HUES64 (cell line): ENCODE measurements around the gene CENPN.

ENCODE experiments used
- H3K27ac ChIP-seq: 2 replicates; pipeline ENCODE4 v1.7.0; 2013; ENCODE audit warnings: low read depth, low read length, inconsistent platforms
- H3K27me3 ChIP-seq: 2 replicates; pipeline ENCODE4 v1.6.1; 2013; ENCODE audit warnings: mild to moderate bottlenecking, low read length; ENCODE audit not compliant: insufficient read depth
- H3K36me3 ChIP-seq: 2 replicates; pipeline ENCODE4 v1.6.1; 2013; ENCODE audit warnings: mild to moderate bottlenecking, low read length; ENCODE audit not compliant: insufficient read depth
- H3K4me1 ChIP-seq: 2 replicates; pipeline ENCODE4 v1.6.1; 2013; ENCODE audit warnings: mild to moderate bottlenecking, low read length, moderate library complexity; ENCODE audit not compliant: insufficient read depth
- H3K4me3 ChIP-seq: 2 replicates; pipeline ENCODE4 v1.5.1; 2013; ENCODE audit warnings: mild to moderate bottlenecking, low read length, moderate library complexity
- H3K9ac ChIP-seq: 2 replicates; pipeline ENCODE4 v1.6.1; 2013; ENCODE audit warnings: mild to moderate bottlenecking, low read depth, low read length
- H3K9me3 ChIP-seq: 2 replicates; pipeline ENCODE4 v1.6.1; 2013; ENCODE audit warnings: low read depth, low read length; ENCODE audit not compliant: insufficient read depth
- WGBS: fragments of 150-250, 120-280 bp; methylation state at CpG from one replicate; pipeline ENCODE4 v1.1.7; 2013; ENCODE audit warnings: missing lambda C conversion rate; 5-methylcytosine and 5-hydroxymethylcytosine counted together

The CENPN gene

DNA sequence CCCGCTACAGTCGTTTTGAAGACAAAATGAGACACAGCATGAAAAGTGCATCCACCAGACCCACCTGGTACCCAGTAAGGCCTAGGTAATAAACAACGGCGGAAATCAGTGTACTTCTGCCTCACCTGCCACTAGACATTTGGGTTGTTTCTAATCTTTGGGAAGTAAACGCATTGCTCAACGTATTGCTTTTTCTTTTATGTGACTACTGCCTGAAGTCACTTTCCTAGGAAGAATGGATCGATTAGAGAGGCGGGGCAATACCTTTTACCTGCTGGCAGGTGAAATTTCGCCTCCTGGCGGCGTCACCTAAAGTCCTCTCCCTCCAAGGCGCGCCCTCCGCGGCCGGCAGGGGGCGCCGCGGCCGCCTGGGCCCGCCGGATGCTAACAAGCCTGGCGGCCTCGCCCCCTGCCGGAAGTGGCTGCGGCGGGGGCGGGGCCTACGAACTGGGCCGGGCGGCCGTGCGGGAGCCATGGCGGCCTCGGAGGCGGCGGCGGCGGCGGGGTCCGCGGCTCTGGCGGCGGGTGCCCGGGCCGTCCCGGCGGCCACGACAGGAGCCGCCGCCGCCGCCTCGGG is 28.5 kb downstream of the CENPN start, which contains the start of gene ATMIN:
Gene ATMIN, plus strand, starts transcription at position 445 of the 577 bp plus-strand sequence. Its CDS starts 29 bp downstream, at position 474.
- H3K9ac ChIP-seq: peak within 1 kb of the TSS; percentile 95
- peaks cover 4% of the 10 kb centered on the region; the same call in 1 of the 2 replicates for H3K9me3 ChIP-seq
- peaks cover 32% of the 10 kb centered on the region for H3K36me3 ChIP-seq
- WGBS: 9% methylated on average over 54 of the region's 54 CpGs
- H3K27me3 ChIP-seq: no peaks in the 10 kb centered on the region
- peak within 1 kb of the TSS; percentile 54; the same call in 1 of the 2 replicates for H3K27ac ChIP-seq
- H3K4me1 ChIP-seq: no peaks in the 10 kb centered on the region; the same call in 1 of the 2 replicates
- peak within 1 kb of the TSS; percentile 89 for H3K4me3 ChIP-seq

DNA sequence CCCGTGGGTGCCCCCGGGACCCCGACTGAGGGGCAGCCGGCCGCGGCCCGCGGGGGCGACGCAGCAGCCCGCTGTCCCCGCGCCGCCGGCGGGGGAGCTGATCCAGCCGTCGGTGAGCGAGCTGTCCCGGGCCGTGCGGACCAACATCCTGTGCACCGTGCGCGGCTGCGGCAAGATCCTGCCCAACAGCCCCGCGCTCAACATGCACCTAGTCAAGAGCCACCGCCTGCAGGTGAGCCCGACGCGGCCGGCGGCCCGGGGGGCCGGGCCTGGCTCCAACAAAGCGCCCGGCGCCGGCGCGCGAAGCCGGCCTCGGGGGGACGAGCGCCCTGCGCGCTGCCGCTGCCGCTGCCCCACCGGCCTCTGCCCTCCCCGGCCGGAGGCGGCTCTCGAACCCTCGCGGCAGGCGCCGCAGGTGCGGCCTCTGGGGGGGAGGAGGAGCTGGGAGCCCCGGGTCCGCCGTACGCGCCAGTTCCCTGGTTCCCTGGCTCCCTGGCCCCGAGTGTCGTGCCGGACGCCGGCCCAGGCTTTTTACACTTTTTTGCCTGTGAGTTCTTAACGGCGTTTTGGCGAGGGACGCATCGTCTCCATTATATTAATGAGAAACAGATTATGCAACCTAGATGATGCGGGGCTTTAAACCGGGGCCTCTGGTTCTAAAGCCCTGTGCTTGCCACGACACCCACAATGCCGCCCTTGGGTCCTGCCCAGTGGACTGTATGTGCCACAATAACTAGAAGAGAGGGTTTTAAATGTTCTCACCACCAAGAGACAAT is 29.1 kb downstream of the CENPN start:
- Histone ChIP-seq H3K36me3 (peaks cover 37% of the 10 kb centered on the region), H3K4me3 (peak overlapping the region; percentile 89), H3K9ac (peak overlapping the region; percentile 95), H3K4me1 (no peaks in the 10 kb centered on the region; the same call in 1 of the 2 replicates), H3K9me3 (peaks cover 4% of the 10 kb centered on the region; the same call in 1 of the 2 replicates), H3K27ac (peak overlapping the region; percentile 54; the same call in 1 of the 2 replicates), H3K27me3 (no peaks in the 10 kb centered on the region)
- whole genome bisulfite sequencing: under 1% methylated on average over 80 of the region's 80 CpGs

GRCh38 chr16:81036751-81037350 is 29.8 kb downstream of the CENPN start:
- Histone ChIP-seq H3K27me3 (no peaks in the 10 kb centered on the region), H3K27ac (no peak overlapping the region), H3K4me3 (peak overlapping the region; percentile 89), H3K4me1 (no peaks in the 10 kb centered on the region; the same call in 1 of the 2 replicates), H3K36me3 (peaks cover 41% of the 10 kb centered on the region), H3K9ac (peak overlapping the region; percentile 95), H3K9me3 (peaks cover 4% of the 10 kb centered on the region; the same call in 1 of the 2 replicates)
- 35% methylated on average over 10 of the region's 10 CpGs for WGBS

DNA sequence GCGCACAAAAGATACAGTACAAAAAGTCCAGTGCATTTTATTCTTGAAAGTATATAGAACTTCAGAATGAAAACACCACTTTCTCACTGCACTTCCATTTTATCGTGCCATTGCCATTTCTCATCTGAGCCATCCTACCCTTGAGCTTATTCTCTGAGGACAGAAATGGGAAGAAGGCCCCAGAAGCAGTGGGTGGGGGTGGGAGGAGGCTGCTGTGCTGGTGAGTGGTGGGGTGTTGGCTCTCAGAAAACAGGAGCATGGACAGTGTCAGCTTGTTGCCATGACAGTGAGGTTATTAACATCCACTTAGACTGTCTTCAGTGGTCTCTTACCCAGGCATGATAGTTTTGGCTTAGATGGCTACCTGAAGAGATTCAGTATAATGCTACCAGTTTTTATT is 33.1 kb downstream of the CENPN start:
- H3K9me3 ChIP-seq: no peaks in the 10 kb centered on the region
- H3K27ac ChIP-seq: no peak overlapping the region
- peaks cover 71% of the 10 kb centered on the region for H3K36me3 ChIP-seq
- no peak overlapping the region for H3K4me3 ChIP-seq
- 100% methylated on average over 2 of the region's 2 CpGs for WGBS
- no peaks in the 10 kb centered on the region for H3K27me3 ChIP-seq
- H3K9ac ChIP-seq: no peak overlapping the region
- H3K4me1 ChIP-seq: no peaks in the 10 kb centered on the region; the same call in 1 of the 2 replicates

DNA sequence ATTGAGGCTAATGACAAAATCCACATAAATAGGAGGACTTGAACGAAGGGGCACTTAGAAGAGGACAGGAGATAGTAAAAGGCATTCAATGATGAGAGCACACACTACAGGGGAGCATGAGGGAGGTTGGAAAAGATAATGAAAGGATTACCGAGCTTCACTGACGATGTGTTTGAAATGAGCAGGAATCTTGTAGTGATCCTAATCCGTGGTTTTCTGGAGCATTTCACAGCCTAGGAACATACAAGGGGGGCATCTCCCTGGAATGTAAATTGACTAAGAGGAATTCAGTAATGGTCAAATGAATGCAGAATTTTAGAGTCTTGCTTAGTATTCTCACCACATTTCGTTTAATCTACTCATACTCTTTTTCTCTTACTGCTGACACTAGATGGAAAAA is 33.8 kb downstream of the CENPN start:
- Histone ChIP-seq H3K9ac (no peak overlapping the region; the same call in 1 of the 2 replicates), H3K27ac (no peak overlapping the region; the same call in 1 of the 2 replicates), H3K27me3 (no peaks in the 10 kb centered on the region), H3K4me1 (no peaks in the 10 kb centered on the region; the same call in 1 of the 2 replicates), H3K9me3 (no peaks in the 10 kb centered on the region), H3K4me3 (no peak overlapping the region), H3K36me3 (peaks cover 78% of the 10 kb centered on the region)
- 82% methylated on average over 5 of the region's 5 CpGs for WGBS

- 94% methylated on average over 4 of the region's 4 CpGs for WGBS
- H3K9ac ChIP-seq: no peak overlapping the region
- no peak overlapping the region for H3K27ac ChIP-seq
- H3K4me3 ChIP-seq: no peak overlapping the region
- peaks cover 85% of the 10 kb centered on the region for H3K36me3 ChIP-seq
- no peaks in the 10 kb centered on the region for H3K9me3 ChIP-seq
- no peaks in the 10 kb centered on the region; the same call in 1 of the 2 replicates for H3K4me1 ChIP-seq
- no peaks in the 10 kb centered on the region for H3K27me3 ChIP-seq
These were observed 34.7 kb downstream of the CENPN start for GRCh38 chr16:81041696-81042095.

- WGBS: 94% methylated on average over 2 of the region's 2 CpGs
- Histone ChIP-seq H3K9ac (no peak overlapping the region), H3K27ac (no peak overlapping the region), H3K36me3 (peaks cover 81% of the 10 kb centered on the region), H3K27me3 (no peaks in the 10 kb centered on the region), H3K4me3 (no peak overlapping the region), H3K4me1 (no peaks in the 10 kb centered on the region; the same call in 1 of the 2 replicates), H3K9me3 (no peaks in the 10 kb centered on the region)
These were observed 35.8 kb downstream of the CENPN start for GRCh38 chr16:81042821-81043220.

DNA sequence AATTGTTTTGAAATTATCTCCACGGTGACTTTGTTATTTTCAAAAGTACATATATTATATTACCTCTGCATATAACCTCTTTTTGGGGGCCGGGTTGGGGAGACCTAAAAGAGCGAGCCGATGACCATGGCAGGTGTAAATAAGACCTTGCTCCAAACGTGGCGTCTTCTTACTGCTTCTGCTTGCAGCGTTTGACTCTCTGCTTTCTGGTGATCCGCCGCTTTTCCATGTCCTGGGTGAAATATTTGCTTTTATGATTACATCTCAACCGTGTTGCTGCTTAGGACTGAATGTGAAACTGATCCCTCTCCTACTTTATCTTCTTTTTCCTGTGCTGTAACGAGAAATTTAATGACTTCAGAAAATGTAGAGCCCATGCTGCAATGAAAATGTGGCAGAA is 46.7 kb downstream of the CENPN start:
- peaks cover 6% of the 10 kb centered on the region; the same call in 1 of the 2 replicates for H3K9me3 ChIP-seq
- no peak overlapping the region for H3K9ac ChIP-seq
- H3K27me3 ChIP-seq: no peaks in the 10 kb centered on the region
- WGBS: 93% methylated on average over 10 of the region's 11 CpGs
- no peak overlapping the region for H3K27ac ChIP-seq
- H3K4me3 ChIP-seq: no peak overlapping the region
- no peaks in the 10 kb centered on the region for H3K36me3 ChIP-seq
- H3K4me1 ChIP-seq: no peaks in the 10 kb centered on the region

DNA sequence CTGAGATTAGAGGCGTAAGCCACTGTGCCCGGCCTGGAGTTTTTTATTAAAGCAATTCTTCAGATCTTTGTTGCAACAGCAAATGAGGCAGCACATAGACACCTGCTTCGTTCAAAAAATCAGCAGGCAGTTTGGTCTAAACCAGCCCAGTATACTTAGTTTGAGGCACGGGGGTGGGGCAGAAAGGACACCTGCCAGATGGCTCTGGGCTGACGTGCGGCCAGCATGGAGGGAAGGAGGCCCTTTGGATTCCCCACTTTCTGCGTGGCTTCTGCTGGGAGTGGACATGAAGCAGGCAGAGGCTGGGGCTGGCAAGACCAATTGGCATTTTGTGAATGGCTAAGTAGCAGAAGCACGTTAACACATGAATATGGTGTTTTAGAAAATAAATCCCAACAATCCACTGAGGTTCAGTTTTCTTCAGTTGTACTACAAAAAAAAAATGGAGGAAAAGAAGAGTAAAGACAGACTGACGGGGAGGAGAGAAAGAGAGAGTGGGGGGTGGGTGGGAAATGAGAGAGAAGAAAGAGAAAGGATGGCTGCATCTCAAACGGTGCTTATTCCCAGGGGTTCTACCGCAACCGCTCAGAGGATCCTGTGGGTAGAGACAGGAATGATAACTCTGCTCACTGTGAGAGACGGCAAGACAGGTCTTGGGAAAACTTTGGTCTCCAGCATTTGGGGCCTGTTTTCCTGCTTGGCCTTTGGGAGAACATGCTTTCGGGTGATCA is 53.7 kb downstream of the CENPN start:
- Histone ChIP-seq H3K9ac (no peak overlapping the region), H3K36me3 (no peaks in the 10 kb centered on the region), H3K4me1 (peaks cover 16% of the 10 kb centered on the region), H3K27ac (no peak overlapping the region), H3K27me3 (no peaks in the 10 kb centered on the region), H3K9me3 (no peaks in the 10 kb centered on the region), H3K4me3 (no peak overlapping the region)
- 79% methylated on average over 13 of the region's 14 CpGs for WGBS

DNA sequence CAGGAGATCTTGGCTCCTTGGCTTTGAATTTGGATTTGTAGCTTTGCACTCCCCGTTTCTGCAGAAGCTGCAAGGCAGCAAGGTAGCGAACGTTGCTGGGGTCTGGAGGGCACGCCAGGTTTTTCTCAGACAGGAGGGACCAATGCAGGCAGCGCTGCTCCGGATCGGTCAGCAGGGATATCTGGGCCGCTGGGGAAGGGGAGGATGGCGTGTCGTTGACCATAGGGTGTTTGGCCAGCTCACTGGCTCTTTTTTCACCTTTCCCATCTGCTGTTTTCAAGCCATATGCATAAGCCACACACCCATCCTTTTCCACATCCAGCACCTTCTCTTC is 54.3 kb downstream of the CENPN start:
- Histone ChIP-seq H3K27me3 (no peaks in the 10 kb centered on the region), H3K36me3 (no peaks in the 10 kb centered on the region), H3K9me3 (no peaks in the 10 kb centered on the region), H3K9ac (no peak overlapping the region), H3K27ac (no peak overlapping the region), H3K4me3 (no peak overlapping the region), H3K4me1 (peaks cover 16% of the 10 kb centered on the region)
- 91% methylated on average over 10 of the region's 10 CpGs for WGBS
